GM23338 (cell line): ENCODE results near the gene PTCD2. TPM values are rescaled to one million over a fixed set of nuclear protein-coding genes. Genes with fewer than 3 reads are reported as not detected.

Source experiments
- ATAC-seq: fragments of 200-7000 bp; cut with Tn5 transposase; 3 replicates; pipeline ENCODE4 v1.9.1; 2020
- DNase-seq: peaks from one replicate; pipeline ENCODE4 v3.0.0-alpha.2; 2015; ENCODE audit warnings: low spot score
- H2AFZ ChIP-seq: fragments of 200-600 bp; sonication (generic); 2 replicates; pipeline ENCODE4 v1.8.0; 2016; ENCODE audit warnings: antibody characterized with exemption, mild to moderate bottlenecking, moderate library complexity
- H3F3A ChIP-seq: fragments of 200-600 bp; sonication (generic); replicated peaks from 2 replicates; pipeline ENCODE4 v1.8.0; 2017; ENCODE audit warnings: antibody characterized with exemption, mixed run types, low read depth
- H3K27ac ChIP-seq: fragments of 200-600 bp; sonication (generic); 2 replicates; pipeline ENCODE4 v1.6.1; 2016; ENCODE audit warnings: low read depth
- H3K27me3 ChIP-seq: fragments of 200-600 bp; sonication (generic); 2 replicates; pipeline ENCODE4 v1.8.0; 2016; ENCODE audit warnings: mild to moderate bottlenecking, mixed run types, moderate library complexity; ENCODE audit not compliant: insufficient read depth
- H3K36me3 ChIP-seq: fragments of 200-600 bp; sonication (generic); 2 replicates; pipeline ENCODE4 v1.8.0; 2016; ENCODE audit warnings: mild to moderate bottlenecking; ENCODE audit not compliant: insufficient read depth
- H3K4me1 ChIP-seq: fragments of 200-600 bp; sonication (generic); 2 replicates; pipeline ENCODE4 v1.8.0; 2016; ENCODE audit warnings: mild to moderate bottlenecking, moderate library complexity; ENCODE audit not compliant: insufficient read depth
- H3K4me2 ChIP-seq: fragments of 200-600 bp; sonication (generic); 2 replicates; pipeline ENCODE4 v1.7.1; 2017; ENCODE audit warnings: mixed run types
- H3K4me3 ChIP-seq: fragments of 200-600 bp; sonication (generic); 2 replicates; pipeline ENCODE4 v1.6.1; 2016; ENCODE audit warnings: mixed run types
- H3K79me2 ChIP-seq: fragments of 200-600 bp; sonication (generic); replicated peaks from 2 replicates; pipeline ENCODE4 v1.8.0; 2017; ENCODE audit warnings: mild to moderate bottlenecking; ENCODE audit not compliant: insufficient read depth
- H3K9me2 ChIP-seq: fragments of 200-600 bp; sonication (generic); 2 replicates; pipeline ENCODE4 v1.8.0; 2017; ENCODE audit not compliant: insufficient read depth
- H4K20me1 ChIP-seq: fragments of 200-600 bp; sonication (generic); replicated peaks from 2 replicates; pipeline ENCODE4 v1.8.0; 2017; ENCODE audit warnings: mild to moderate bottlenecking; ENCODE audit not compliant: insufficient read depth
- H3K27ac Mint-ChIP-seq: 2 replicates; pipeline ENCODE4 v1.8.0; 2020; ENCODE audit warnings: inconsistent platforms, mild to moderate bottlenecking, moderate library complexity, mixed read lengths
- H3K27me3 Mint-ChIP-seq: 3 replicates; pipeline ENCODE4 v1.8.0; 2022; ENCODE audit warnings: low read depth, mild to moderate bottlenecking, moderate library complexity, mixed read lengths, inconsistent platforms; ENCODE audit not compliant: insufficient read depth, poor library complexity
- H3K36me3 Mint-ChIP-seq: 3 replicates; pipeline ENCODE4 v1.8.0; 2021; ENCODE audit warnings: low read depth, mild to moderate bottlenecking, inconsistent platforms, moderate library complexity, mixed read lengths
- H3K4me1 Mint-ChIP-seq: 3 replicates; pipeline ENCODE4 v1.8.0; 2020; ENCODE audit warnings: mild to moderate bottlenecking, inconsistent platforms, mixed read lengths
- H3K4me3 Mint-ChIP-seq: 3 replicates; pipeline ENCODE4 v1.8.0; 2021; ENCODE audit warnings: moderate library complexity, mild to moderate bottlenecking, inconsistent platforms, mixed read lengths
- H3K9me3 Mint-ChIP-seq: 3 replicates; pipeline ENCODE4 v1.8.0; 2020; ENCODE audit warnings: moderate library complexity, mild to moderate bottlenecking, inconsistent platforms, mixed read lengths
- CREB1 ChIP-seq: fragments of 250-450 bp; sonication (Bioruptor Pico); IDR thresholded peaks from 2 replicates; pipeline ENCODE4 v1.5.0; 2020; ENCODE audit warnings: low read depth, mild to moderate bottlenecking, moderate library complexity
- CTCF ChIP-seq, 2 experiments: fragments of 200-600 bp in 1 of 2; sonication (generic) in 1 of 2; conservative IDR thresholded peaks; 2 replicates each; pipeline versions ENCODE4 v1.5.1 to v1.6.1; 2016 to 2017; ENCODE audit warnings: antibody characterized with exemption in 2 of 2, low read depth in 2 of 2, mild to moderate bottlenecking in 2 of 2, moderate library complexity in 1 of 2
- ETS1 ChIP-seq: IDR thresholded peaks from 2 replicates; pipeline ENCODE4 v1.6.1; 2016; ENCODE audit warnings: antibody characterized with exemption
- EZH2 ChIP-seq: fragments of 200-600 bp; sonication (generic); IDR thresholded peaks from one replicate; pipeline ENCODE4 v1.8.0; 2017; ENCODE audit warnings: antibody characterized with exemption, mild to moderate bottlenecking, low read depth; ENCODE audit not compliant: unreplicated experiment
- POLR2AphosphoS5 ChIP-seq: IDR thresholded peaks from 2 replicates; pipeline ENCODE4 v1.6.1; 2016; ENCODE audit warnings: antibody characterized with exemption, low read depth
- REST ChIP-seq: IDR thresholded peaks from one replicate; pipeline ENCODE4 v1.6.1; 2018; ENCODE audit warnings: antibody characterized with exemption; ENCODE audit not compliant: unreplicated experiment
- STAT1 ChIP-seq: IDR thresholded peaks from one replicate; pipeline ENCODE4 v1.6.1; 2016; ENCODE audit warnings: antibody characterized with exemption; ENCODE audit not compliant: unreplicated experiment
- ZNF114 ChIP-seq: fragments of 250-450 bp; sonication (Bioruptor Pico); IDR thresholded peaks from 2 replicates; pipeline ENCODE4 v1.5.0; 2020; ENCODE audit warnings: mild to moderate bottlenecking, moderate library complexity
- ZNF331 ChIP-seq: fragments of 250-450 bp; sonication (Bioruptor Pico); IDR thresholded peaks from 2 replicates; pipeline ENCODE4 v1.5.0; 2020; ENCODE audit warnings: low read depth, mild to moderate bottlenecking, moderate library complexity
- polyA plus RNA-seq: library from polyadenylated mRNA; unstranded; fragments of >200 nt; fragmentation: Nextera tagmentation; extraction: Ambion mirVana; gene quantifications from 2 replicates; pipeline ENCODE4 v1.2.1, GENCODE V29; 2016
- total RNA-seq: library from RNA; depleted of rRNA; stranded (reverse); fragments of >200 nt; shearing (Covaris generic); gene quantifications from 2 replicates; pipeline ENCODE4 v1.2.3, GENCODE V29; 2014

The PTCD2 gene
- total and polyA plus RNA-seq, 2 experiments from 2014 or later: 8.8 to 14.5 TPM

- H3K9me2 ChIP-seq: no peaks in the 10 kb centered on the region
- H3K79me2 ChIP-seq: no peaks in the 10 kb centered on the region
- H3K36me3 ChIP-seq: no peaks in the 10 kb centered on the region
- no peaks in the 10 kb centered on the region for H3K9me3 Mint-ChIP-seq
- no peaks in the 10 kb centered on the region for H3K27me3 ChIP-seq
- no peak overlapping the region for H3K27ac Mint-ChIP-seq
- no peak overlapping the region for H3K4me3 Mint-ChIP-seq
- H3K4me2 ChIP-seq: no peak overlapping the region
- TF ChIP-seq CREB1 (no peak), CTCF (conservative IDR thresholded peaks at IDR 0.05; ENCODE audit: low read depth in 2 of 2) (peak; percentile 33 to 66; a peak in 3 of 4 replicates)
- 0 out of 2 replicates have a peak overlapping the region, but pooled peaks have one; percentile 14 for H2AFZ ChIP-seq
- ATAC-seq (peak; percentile 70), DNase-seq (peak; percentile 28)
- H3K4me3 ChIP-seq: no peak overlapping the region
- no peaks in the 10 kb centered on the region for H4K20me1 ChIP-seq
- no peaks in the 10 kb centered on the region for H3K36me3 Mint-ChIP-seq
- H3F3A ChIP-seq: no peaks in the 10 kb centered on the region
- no peak overlapping the region for H3K27ac ChIP-seq
- H3K4me1 ChIP-seq: no peaks in the 10 kb centered on the region
- peaks cover 16% of the 10 kb centered on the region for H3K4me1 Mint-ChIP-seq
- H3K27me3 Mint-ChIP-seq: peaks cover 2% of the 10 kb centered on the region
Measured at GRCh38 chr5:72394688-72395087, 74.5 kb downstream of the PTCD2 start.

- no peak overlapping the region for H3K27ac Mint-ChIP-seq
Measured at GRCh38 chr5:72397836-72398235, 77.7 kb downstream of the PTCD2 start.

More at GRCh38 chr5:72397836-72398235, 77.7 kb downstream of the PTCD2 start:
- H3K4me1 ChIP-seq: no peaks in the 10 kb centered on the region
- H3F3A ChIP-seq: no peaks in the 10 kb centered on the region
- ATAC-seq (peak; percentile 83), DNase-seq (peak; percentile 37)
- H4K20me1 ChIP-seq: no peaks in the 10 kb centered on the region
- Mint-ChIP-seq H3K4me3 (peak overlapping the region; percentile 25; the same call in 1 of the 3 replicates), H3K36me3 (peaks cover 14% of the 10 kb centered on the region; the same call in 2 of the 3 replicates), H3K9me3 (peaks cover 20% of the 10 kb centered on the region; the same call in 2 of the 3 replicates), H3K4me1 (peaks cover 21% of the 10 kb centered on the region), H3K27me3 (peaks cover 9% of the 10 kb centered on the region)
- H3K79me2 ChIP-seq: no peaks in the 10 kb centered on the region
- H3K36me3 ChIP-seq: no peaks in the 10 kb centered on the region
- TF ChIP-seq POLR2AphosphoS5 (no peak), ZNF331 (CRISPR knock-in tag) (no peak), REST (no peak), EZH2 (no peak), STAT1 (no peak), ZNF114 (CRISPR knock-in tag) (no peak), ETS1 (no peak)
- H3K27me3 ChIP-seq: no peaks in the 10 kb centered on the region
- H3K27ac ChIP-seq: no peak overlapping the region
- no peak overlapping the region for H2AFZ ChIP-seq
- no peak overlapping the region for H3K4me2 ChIP-seq
- no peak overlapping the region for H3K4me3 ChIP-seq
- H3K9me2 ChIP-seq: no peaks in the 10 kb centered on the region
